ENCODE results near the gene DNM3. TPM values are rescaled to one million over a fixed set of nuclear protein-coding genes. Genes with fewer than 3 reads are reported as not detected.

Gene DNM3
- total and polyA plus RNA-seq, 10 of the 15 experiments (the other 5 are each of a cell fraction or from before 2014, with no cell fraction given): 0.03 to 1.5 (median 0.08) TPM; not detected in 3

DNA sequence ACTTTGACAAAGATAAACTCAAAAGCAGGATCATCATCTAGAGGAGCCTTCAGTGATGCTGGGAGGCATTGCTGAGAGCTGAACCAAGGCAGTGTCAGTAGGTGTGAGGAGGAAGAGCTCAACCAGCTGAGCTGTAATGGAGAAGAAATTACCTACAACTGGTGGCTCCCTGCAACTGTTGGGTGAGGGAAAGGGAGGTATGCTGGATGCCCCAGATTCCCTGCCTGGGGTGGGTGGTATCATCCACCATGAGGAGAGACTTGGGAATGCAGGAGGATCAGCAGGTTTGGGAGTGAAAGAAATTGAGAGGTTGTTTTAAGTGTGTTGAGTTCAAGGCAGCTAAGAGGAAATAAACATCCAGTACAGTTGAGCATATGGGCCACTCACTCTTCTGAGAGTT is 199.8 kb downstream of the DNM3 start:
- no peak overlapping the region for H2AFZ ChIP-seq (ENCODE audit: control insufficient read depth, low read depth, low read length)
- ChIA-PET POLR2A (no interaction called here), CTCF (interaction anchor here (0.5 to 1.4 kb wide), 2 partner anchors 55 to 402 kb away, joined by 3 to 4 read pairs; no protein-coding TSS in a partner anchor), SMC1A (ENCODE audit: uncharacterized antibody, unreplicated experiment) (no interaction called here), RAD21 (ENCODE audit: unreplicated experiment) (interaction anchor here (1.0 kb wide), 1 partner anchor 387 kb away, joined by 3 read pairs; no protein-coding TSS in a partner anchor)
- no peaks in the 10 kb centered on the region for H3K4me1 ChIP-seq (ENCODE audit: control insufficient read depth, insufficient read depth, low read length)
- in situ Hi-C loops (cut with MboI) (no loop called here), intact Hi-C loops (cut with micrococcal nuclease; ENCODE audit: unreplicated experiment) (no loop called here)
- H3K4me3 ChIP-seq: no peak overlapping the region
- no peaks in the 10 kb centered on the region for H3K36me3 ChIP-seq (ENCODE audit: control insufficient read depth in 2 of 2, insufficient read depth in 2 of 2, low read length in 1 of 2)
- H3K4me2 ChIP-seq (ENCODE audit: control insufficient read depth, insufficient read depth): no peak overlapping the region
- no peak for FAIRE-seq
- TF ChIP-seq RFX5 (IDR thresholded peaks at IDR 0.05; ENCODE audit: low read depth, low read length): no peak
- no peak for TF ChIP-seq PML (IDR thresholded peaks at IDR 0.05; ENCODE audit: low read length)
- TF ChIP-seq POLR2AphosphoS2 (IDR thresholded peaks at IDR 0.05; ENCODE audit: low read depth, low read length): no peak
- no peak for TF ChIP-seq ZNF384 (IDR thresholded peaks at IDR 0.05; ENCODE audit: borderline replicate concordance, low read depth, low read length)
- TF ChIP-seq HCFC1 (IDR thresholded peaks at IDR 0.05; ENCODE audit: low read length): no peak
- TF ChIP-seq ZNF24 (IDR thresholded peaks at IDR 0.05): no peak
- no peak for TF ChIP-seq RCOR1 (conservative IDR thresholded peaks at IDR 0.05; ENCODE audit: low read depth, low read length)
- TF ChIP-seq EGR1 (IDR thresholded peaks at IDR 0.05; ENCODE audit: borderline replicate concordance in 1 of 2, low read depth in 2 of 2, low read length in 2 of 2): no peak
- TF ChIP-seq, protein P1, sequence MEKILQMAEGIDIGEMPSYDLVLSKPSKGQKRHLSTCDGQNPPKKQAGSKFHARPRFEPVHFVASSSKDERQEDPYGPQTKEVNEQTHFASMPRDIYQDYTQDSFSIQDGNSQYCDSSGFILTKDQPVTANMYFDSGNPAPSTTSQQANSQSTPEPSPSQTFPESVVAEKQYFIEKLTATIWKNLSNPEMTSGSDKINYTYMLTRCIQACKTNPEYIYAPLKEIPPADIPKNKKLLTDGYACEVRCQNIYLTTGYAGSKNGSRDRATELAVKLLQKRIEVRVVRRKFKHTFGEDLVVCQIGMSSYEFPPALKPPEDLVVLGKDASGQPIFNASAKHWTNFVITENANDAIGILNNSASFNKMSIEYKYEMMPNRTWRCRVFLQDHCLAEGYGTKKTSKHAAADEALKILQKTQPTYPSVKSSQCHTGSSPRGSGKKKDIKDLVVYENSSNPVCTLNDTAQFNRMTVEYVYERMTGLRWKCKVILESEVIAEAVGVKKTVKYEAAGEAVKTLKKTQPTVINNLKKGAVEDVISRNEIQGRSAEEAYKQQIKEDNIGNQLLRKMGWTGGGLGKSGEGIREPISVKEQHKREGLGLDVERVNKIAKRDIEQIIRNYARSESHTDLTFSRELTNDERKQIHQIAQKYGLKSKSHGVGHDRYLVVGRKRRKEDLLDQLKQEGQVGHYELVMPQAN (conservative IDR thresholded peaks at IDR 0.05): no peak
- TF ChIP-seq ZNF207 (IDR thresholded peaks at IDR 0.05; ENCODE audit: borderline replicate concordance): no peak
- TF ChIP-seq, protein P2, sequence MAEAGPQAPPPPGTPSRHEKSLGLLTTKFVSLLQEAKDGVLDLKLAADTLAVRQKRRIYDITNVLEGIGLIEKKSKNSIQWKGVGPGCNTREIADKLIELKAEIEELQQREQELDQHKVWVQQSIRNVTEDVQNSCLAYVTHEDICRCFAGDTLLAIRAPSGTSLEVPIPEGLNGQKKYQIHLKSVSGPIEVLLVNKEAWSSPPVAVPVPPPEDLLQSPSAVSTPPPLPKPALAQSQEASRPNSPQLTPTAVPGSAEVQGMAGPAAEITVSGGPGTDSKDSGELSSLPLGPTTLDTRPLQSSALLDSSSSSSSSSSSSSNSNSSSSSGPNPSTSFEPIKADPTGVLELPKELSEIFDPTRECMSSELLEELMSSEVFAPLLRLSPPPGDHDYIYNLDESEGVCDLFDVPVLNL (IDR thresholded peaks at IDR 0.05; ENCODE audit: low read depth, low read length): no peak
- TF ChIP-seq KLF5 (IDR thresholded peaks at IDR 0.05; ENCODE audit: partially characterized antibody): no peak
- no peak for TF ChIP-seq BCLAF1 (IDR thresholded peaks at IDR 0.05)
- no peak for TF ChIP-seq POLR2A (IDR thresholded peaks at IDR 0.05; ENCODE audit: low read depth, low read length)
- no peak for TF ChIP-seq ELK1 (IDR thresholded peaks at IDR 0.05; ENCODE audit: low read depth, low read length)
- TF ChIP-seq FOXM1 (IDR thresholded peaks at IDR 0.05; ENCODE audit: low read depth, low read length): no peak
- no peak overlapping the region for H3K9ac ChIP-seq (ENCODE audit: control insufficient read depth, insufficient read depth, low read length)
- BruUV-seq (replicated peaks): no TSS peak
- DNase-seq (ENCODE audit: low read depth, low spot score): no peak
- no peaks in the 10 kb centered on the region for H3K79me2 ChIP-seq (ENCODE audit: control insufficient read depth, insufficient read depth, low read length)
- H4K20me1 ChIP-seq (ENCODE audit: control insufficient read depth, insufficient read depth): no peaks in the 10 kb centered on the region
- no peaks in the 10 kb centered on the region for H3K9me3 ChIP-seq (replicated peaks; ENCODE audit: control insufficient read depth, insufficient read depth, low read length)
- H3K27ac ChIP-seq (ENCODE audit: control insufficient read depth, insufficient read depth): no peak overlapping the region
- no peak for ATAC-seq
- no peaks in the 10 kb centered on the region; a peak in 1 of 4 replicates for H3K27me3 ChIP-seq (replicated peaks in 1 of 2; ENCODE audit: control insufficient read depth in 2 of 2, insufficient read depth in 2 of 2, low read length in 1 of 2)

Data from GM12878 (cell line).